ENCODE measurements around the gene RRP1B.

GRCh38 chr21:43643193-43643592 lies 16.2 kb upstream of the RRP1B start:
- TF ChIP-seq POLR2A (IDR thresholded peaks at IDR 0.05) (no peak), CTCF (IDR thresholded peaks at IDR 0.05) (no peak)

All from right lobe of liver (tissue), 4 donors.